Right cardiac atrium (tissue), 5 donors: ENCODE data around the gene SCGB1A1. TPM values are rescaled to one million over a fixed set of nuclear protein-coding genes. Genes with fewer than 3 reads are reported as not detected.
"Not testable (repeated sequence)": the region's sequence is repeated elsewhere in the genome, so short reads cannot be mapped to it uniquely, and the experiment has no call there.

Experiments used
- ATAC-seq, 2 donors: fragments of 200-7000 bp; cut with Tn5 transposase; one replicate each; pipeline versions ENCODE4 v1.8.0 to v1.9.1; 2020; ENCODE audit warnings: moderate library complexity in 2 of 2, mild to moderate bottlenecking in 1 of 2
- DNase-seq, 3 donors: peaks; one replicate each; pipeline ENCODE4 v3.0.0-alpha.2; 2020
- H3K27ac ChIP-seq: one replicate; pipeline ENCODE4 v1.5.1; 2013; ENCODE audit warnings: mild to moderate bottlenecking, low read length, control low read depth, moderate library complexity
- H3K27me3 ChIP-seq: one replicate; pipeline ENCODE4 v1.6.1; 2013; ENCODE audit not compliant: control insufficient read depth, insufficient read depth
- H3K4me1 ChIP-seq: one replicate; pipeline ENCODE4 v1.6.1; 2013; ENCODE audit warnings: low read length; ENCODE audit not compliant: control insufficient read depth, insufficient read depth
- H3K4me3 ChIP-seq: one replicate; pipeline ENCODE4 v1.5.1; 2013; ENCODE audit warnings: low read length, control low read depth
- H3K9me3 ChIP-seq: one replicate; pipeline ENCODE4 v1.6.1; 2013; ENCODE audit warnings: low read length; ENCODE audit not compliant: control insufficient read depth
- WGBS: extraction: QIAGEN DNeasy Blood & Tissue Kit; methylation state at CpG from one replicate; pipeline ENCODE4 v1.1.7; 2013; 5-methylcytosine and 5-hydroxymethylcytosine counted together
- intact Hi-C, 4 donors: fragments of 100-400 bp; cut with DNase I; formaldehyde crosslinking; loops; one replicate each; pipeline versions ENCODE4 v1.11.0 to v1.14.0; 2022 to 2023
- polyA plus RNA-seq: library from polyadenylated mRNA; stranded (reverse); fragments of 200-250 nt; gene quantifications from one replicate; pipeline ENCODE4 v1.2.3, GENCODE V29; 2013
- total RNA-seq, 4 donors: library from RNA; stranded (reverse); fragmentation: NEBNext Ultra II Directional; extraction: Animal tissue kit (Norgen Biotek cat#: 25700); gene quantifications; one replicate each; pipeline ENCODE4 v1.2.1, GENCODE V29; 2021
- donor health status: healthy with polysubstance abuse.
- donor health status: DM: no; HTN: yes; CAD: no.
- donor health status: DM: no; HTN: no; CAD: no.
- donor health status: DM: no; HTN: yes; CAD: no; lungs with severe emphysema.
- donor health status: DM: yes; HTN: yes; CAD: no.

The SCGB1A1 gene
- total and polyA plus RNA-seq, 5 donors = not detected

DNA sequence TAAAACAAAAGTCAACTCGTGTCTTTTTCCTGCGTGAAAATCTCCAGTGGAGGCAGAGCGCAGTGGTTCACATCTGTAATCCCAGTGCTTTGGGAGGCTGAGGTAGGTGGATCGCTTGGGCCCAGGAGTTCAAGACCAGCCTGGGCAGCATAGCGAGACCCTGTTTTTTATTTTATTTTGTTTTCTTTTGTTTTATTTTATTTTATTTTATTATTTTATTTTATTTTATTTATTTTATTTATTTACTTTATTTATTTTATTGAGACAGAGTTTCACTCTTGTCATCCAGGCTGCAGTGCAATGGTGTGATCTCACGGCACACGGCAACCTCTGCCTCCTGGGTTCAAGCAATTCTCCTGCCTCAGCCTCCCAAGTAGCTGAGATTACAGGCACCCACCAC, 31.1 kb downstream of the SCGB1A1 start:
- ATAC-seq, H3K27ac ChIP-seq, DNase-seq, H3K9me3 ChIP-seq, H3K4me3 ChIP-seq, intact Hi-C loops, H3K4me1 ChIP-seq, H3K27me3 ChIP-seq: not testable (repeated sequence)
- WGBS = 83% methylated on average over 7 of the region's 7 CpGs

DNA sequence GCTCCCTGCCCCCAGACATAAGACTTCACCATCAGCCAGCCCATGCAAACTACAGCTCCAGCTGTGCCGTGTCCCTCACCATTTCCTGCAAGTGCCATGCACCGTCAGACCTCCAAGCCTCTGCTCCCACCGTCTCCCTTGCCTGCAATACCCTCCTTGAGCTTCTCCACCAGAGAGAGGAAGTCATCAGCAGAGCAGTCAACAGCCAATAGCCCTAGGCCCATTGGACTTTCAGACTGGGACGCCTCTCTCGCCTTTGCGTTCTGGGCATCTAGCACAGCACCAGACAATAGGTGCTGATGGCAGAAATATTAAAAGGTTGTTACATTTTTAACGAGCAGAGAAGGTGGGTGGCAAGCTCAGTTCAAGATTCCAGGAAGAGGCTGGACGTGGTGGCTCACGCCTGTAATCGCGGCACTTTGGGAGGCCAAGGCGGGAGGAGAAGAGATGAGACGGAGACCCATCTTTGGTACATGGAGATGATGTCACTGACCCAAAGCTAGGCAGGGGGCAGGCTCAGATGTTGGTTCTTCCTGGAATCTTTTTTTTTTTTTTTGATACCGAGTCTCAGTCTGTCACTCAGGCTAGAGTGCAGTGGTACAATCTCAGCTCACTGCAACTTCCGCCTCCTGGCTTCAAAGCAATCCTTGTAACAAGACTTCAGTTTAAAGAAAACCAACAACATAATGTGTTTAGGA, 31.9 kb downstream of the SCGB1A1 start:
- peak in 1 of 2 donors; percentile 34 for ATAC-seq
- intact Hi-C loops = no loop called here
- Histone ChIP-seq H3K4me3 (no peak overlapping the region), H3K9me3 (no peaks in the 10 kb centered on the region), H3K4me1 (no peaks in the 10 kb centered on the region), H3K27me3 (no peaks in the 10 kb centered on the region), H3K27ac (no peak overlapping the region)
- DNase-seq = no peak
- 90% methylated on average over 15 of the region's 15 CpGs for WGBS

DNA sequence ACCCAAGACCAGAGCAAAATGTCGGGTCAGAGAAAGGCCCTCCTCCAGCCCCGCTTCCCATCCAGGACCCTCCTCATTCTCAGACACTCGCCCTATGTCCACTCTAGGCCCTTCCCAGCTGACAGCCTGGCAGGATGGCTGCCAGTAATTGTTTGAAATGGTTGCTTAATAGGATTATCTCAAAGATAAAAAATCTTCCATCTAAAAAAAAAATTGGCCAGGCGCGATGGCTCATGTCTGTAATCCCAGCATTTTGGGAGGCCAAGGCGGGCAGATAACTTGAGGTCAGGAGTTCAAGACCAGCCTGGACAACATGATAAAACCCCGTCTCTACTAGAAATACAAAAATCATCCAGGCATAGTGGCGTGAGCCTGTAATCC, 32.4 kb downstream of the SCGB1A1 start:
- no peaks in the 10 kb centered on the region for H3K27me3 ChIP-seq
- 74% methylated on average over 8 of the region's 8 CpGs for WGBS
- intact Hi-C loops = no loop called here
- ATAC-seq = peak in 1 of 2 donors; percentile 42
- no peak for DNase-seq
- no peaks in the 10 kb centered on the region for H3K4me1 ChIP-seq
- no peak overlapping the region for H3K27ac ChIP-seq
- H3K4me3 ChIP-seq = no peak overlapping the region
- no peaks in the 10 kb centered on the region for H3K9me3 ChIP-seq

DNA sequence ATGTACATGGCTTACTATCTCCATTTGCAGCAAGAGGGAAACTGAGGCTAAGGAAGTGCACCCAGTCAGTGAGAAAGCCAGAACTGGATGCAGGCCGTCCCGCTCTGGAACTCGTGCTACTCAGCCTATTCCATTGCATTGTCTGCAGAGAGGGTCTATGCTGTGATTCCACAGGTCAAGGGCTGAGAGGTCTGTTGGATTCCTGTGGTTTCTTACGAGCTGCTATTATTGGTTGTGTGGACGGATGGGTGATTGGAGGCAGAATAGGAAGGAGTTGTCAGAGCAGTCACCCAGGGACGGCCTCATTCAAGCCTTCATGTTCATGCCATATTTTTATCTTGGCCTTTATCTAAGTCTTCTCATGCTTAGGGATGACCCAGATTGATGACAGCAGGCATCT, 33.4 kb downstream of the SCGB1A1 start:
- ATAC-seq = no peak
- Histone ChIP-seq H3K27ac (no peak overlapping the region), H3K9me3 (no peaks in the 10 kb centered on the region), H3K27me3 (no peaks in the 10 kb centered on the region), H3K4me1 (no peaks in the 10 kb centered on the region), H3K4me3 (no peak overlapping the region)
- WGBS = 93% methylated on average over 6 of the region's 6 CpGs
- intact Hi-C loops = no loop called here
- DNase-seq = no peak

DNA sequence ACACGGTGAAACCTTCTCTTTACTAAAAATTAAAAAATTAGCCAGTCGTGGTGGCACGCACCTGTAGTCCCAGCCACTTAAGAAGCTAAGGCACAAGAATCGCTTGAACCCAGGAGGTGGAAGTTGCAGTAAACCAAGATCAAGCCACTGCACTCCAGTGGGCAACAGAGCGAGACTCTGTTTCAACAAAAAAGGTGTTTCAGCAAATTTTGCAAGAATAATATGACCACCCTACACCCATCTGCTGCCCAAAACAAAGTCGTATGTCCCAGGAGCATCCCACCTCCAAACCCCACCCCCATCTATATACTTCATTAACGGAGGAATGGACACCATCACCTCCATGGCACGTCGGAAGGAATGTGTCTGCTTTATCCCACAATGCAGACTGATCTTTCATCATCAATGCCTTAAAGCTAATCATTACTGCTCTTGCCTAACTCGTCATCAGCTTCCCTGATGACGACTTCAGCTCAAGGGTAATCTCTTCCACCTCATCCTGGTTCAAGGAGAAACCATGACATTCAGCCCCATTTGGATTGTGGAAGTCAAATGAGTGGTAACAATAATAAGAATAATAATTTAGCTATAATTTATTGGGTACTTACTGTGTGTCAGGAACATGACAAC, 34.1 kb downstream of the SCGB1A1 start:
- no peak for ATAC-seq

DNA sequence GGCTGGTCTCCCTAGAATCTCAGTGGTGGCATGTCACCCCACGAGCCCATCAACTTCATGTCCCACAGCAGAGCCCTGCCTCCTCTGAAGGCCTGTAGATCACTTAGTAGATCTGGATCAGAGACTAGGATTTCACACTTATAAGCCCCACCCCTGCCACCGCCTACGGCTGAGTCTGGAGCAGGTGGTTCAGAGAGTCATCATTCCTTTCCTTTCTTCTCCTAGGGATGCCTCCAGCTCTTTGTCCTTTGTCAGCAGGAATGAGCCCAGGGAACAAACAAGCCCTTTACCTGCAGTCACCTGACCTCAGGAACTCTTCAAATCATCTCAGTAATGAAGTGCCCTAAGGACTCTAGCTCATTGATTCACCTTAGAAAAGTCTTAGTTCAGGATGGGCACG, 37.8 kb downstream of the SCGB1A1 start:
- Histone ChIP-seq H3K27me3 (no peaks in the 10 kb centered on the region), H3K4me3 (no peak overlapping the region), H3K9me3 (no peaks in the 10 kb centered on the region), H3K4me1 (no peaks in the 10 kb centered on the region), H3K27ac (no peak overlapping the region)
- intact Hi-C loops = no loop called here
- no peak for ATAC-seq
- DNase-seq = no peak
- 89% methylated on average over 4 of the region's 4 CpGs for WGBS

More for the DNA sequence above, 34.1 kb downstream of the SCGB1A1 start:
- no peaks in the 10 kb centered on the region for H3K27me3 ChIP-seq
- no peak overlapping the region for H3K4me3 ChIP-seq
- H3K9me3 ChIP-seq = no peaks in the 10 kb centered on the region
- H3K27ac ChIP-seq = no peak overlapping the region
- WGBS = 89% methylated on average over 11 of the region's 11 CpGs
- no peaks in the 10 kb centered on the region for H3K4me1 ChIP-seq
- intact Hi-C loops = no loop called here
- DNase-seq = no peak

DNA sequence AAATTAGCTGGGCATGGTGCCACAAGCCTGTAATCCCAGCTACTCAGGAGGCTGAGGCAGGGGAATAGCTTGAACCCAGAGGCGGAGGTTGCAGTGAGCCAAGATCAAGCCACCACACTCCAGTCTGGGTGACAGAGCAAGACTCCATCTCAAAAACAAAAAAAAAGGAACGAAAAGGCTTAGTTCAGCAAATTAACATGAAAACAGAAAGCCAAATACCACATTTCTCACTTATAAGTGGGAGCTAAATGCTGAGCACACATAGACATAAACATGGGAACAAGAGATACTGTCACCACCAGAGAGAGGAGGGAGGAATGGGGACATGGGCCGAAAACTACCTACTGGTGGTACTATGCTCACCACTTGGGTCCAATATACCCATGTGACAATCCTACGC, 38.6 kb downstream of the SCGB1A1 start:
- WGBS = 75% methylated on average over 4 of the region's 4 CpGs
- no peaks in the 10 kb centered on the region for H3K27me3 ChIP-seq
- ATAC-seq (no peak), DNase-seq (no peak)
- H3K4me1 ChIP-seq = no peaks in the 10 kb centered on the region
- no peak overlapping the region for H3K27ac ChIP-seq
- intact Hi-C loops = no loop called here
- H3K4me3 ChIP-seq = no peak overlapping the region
- no peaks in the 10 kb centered on the region for H3K9me3 ChIP-seq

DNA sequence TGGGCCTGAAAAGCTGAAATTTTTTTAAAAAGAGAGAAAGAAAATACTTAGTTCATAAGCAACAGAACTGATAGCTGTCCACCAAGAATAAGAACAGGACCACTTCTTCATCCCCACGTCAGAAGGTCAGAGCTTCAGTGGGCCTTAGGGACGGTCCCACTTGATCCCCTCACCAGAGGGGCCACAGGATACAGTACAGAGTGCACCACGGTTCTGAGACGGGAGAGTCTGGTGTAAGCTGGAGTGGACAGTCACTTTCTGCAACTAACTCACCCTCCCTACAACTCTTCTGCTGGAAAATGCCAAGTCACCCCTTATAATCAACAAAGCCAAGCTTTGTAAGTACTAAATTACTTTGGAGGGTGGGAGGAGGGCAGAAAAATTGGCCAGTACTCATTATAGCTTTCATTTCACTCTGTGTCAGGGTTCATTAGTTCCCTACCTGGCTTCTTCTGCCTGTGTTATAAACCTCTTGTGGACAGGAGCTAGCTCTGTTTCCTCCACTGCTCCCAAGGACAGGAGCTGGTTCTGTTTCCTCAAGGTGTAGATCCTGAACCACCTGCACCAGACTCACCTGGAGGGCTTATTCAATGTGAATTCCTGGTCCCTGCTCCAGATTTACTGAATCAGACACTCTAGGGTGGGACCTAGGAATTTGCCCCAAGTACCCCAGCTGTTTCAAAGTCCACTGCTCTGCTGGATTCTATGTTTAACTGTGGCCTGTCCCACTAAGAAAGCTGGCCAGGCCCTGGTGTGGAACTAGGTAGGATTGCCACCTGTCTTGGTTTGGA, 39.6 kb downstream of the SCGB1A1 start:
- intact Hi-C loops = no loop called here
- ATAC-seq (peak in 1 of 2 donors; percentile 30), DNase-seq (no peak)
- H3K9me3 ChIP-seq = no peaks in the 10 kb centered on the region
- no peak overlapping the region for H3K4me3 ChIP-seq
- no peak overlapping the region for H3K27ac ChIP-seq
- no peaks in the 10 kb centered on the region for H3K27me3 ChIP-seq
- WGBS = 43% methylated on average over 4 of the region's 4 CpGs
- no peaks in the 10 kb centered on the region for H3K4me1 ChIP-seq

DNA sequence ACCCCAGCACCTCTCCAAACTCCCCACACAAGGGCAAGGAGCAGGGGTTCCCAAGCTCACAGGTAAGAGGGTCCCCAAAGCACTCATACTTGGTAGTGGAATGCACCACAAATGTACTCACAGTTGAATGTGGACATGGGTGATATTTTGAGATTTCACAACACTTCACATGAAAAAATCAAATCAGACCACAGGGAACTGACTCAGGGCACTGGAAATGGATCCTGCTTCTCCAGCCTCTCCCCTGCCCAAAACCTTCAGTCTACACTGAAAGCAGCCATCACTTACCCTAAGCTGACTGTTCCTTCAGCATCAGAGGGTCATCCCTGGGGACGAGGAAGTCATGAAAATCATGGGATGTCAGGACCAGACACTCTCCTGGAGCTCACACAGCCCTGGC, 40.2 kb downstream of the SCGB1A1 start:
- no peak overlapping the region for H3K27ac ChIP-seq
- H3K27me3 ChIP-seq = no peaks in the 10 kb centered on the region
- ATAC-seq = peak in 1 of 2 donors; percentile 10
- no peak for DNase-seq
- 84% methylated on average over 1 of the region's 1 CpG for WGBS
- H3K4me1 ChIP-seq = no peaks in the 10 kb centered on the region
- H3K4me3 ChIP-seq = no peak overlapping the region
- H3K9me3 ChIP-seq = no peaks in the 10 kb centered on the region
- intact Hi-C loops = no loop called here

DNA sequence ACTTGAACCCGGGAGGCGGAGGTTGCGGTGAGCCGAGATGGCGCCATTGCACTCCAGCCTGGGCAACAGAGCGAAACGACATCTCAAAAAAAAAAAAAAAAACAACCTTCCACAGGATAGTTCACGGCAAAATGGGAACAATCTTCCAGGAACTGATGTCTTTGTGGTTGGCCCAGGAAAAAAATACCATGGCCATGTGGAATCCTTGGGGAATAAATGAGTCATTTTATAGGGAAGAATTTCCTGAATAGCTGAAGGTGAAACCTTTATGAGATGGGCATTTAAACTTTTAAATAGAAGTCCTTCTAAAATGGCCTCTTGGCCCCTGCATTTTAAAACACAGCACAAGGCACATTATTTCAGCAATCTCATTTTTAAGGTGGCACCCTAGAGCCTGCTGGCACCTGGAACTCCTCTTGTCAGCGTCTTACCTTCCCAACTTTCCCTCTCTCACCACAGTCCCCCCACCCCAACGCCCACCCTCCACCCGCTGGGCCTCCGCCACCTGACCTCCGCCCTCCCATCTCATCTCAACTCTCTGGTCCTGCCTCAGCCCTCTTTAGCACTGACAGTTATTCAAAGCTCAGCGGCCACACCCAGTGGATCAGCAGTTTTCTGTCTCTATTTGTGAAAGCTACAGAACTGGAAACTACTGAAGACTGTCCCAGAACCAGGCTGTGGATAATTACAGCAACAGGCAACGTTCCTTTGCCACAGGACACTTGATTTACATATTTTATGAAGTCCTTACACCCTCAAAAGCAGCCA, 43.1 kb downstream of the SCGB1A1 start:
- Histone ChIP-seq H3K4me3 (no peak overlapping the region), H3K4me1 (no peaks in the 10 kb centered on the region), H3K9me3 (no peaks in the 10 kb centered on the region), H3K27ac (no peak overlapping the region), H3K27me3 (no peaks in the 10 kb centered on the region)
- ATAC-seq (peak in 1 of 2 donors; percentile 24), DNase-seq (no peak)
- intact Hi-C loops = no loop called here
- 81% methylated on average over 15 of the region's 15 CpGs for WGBS

DNA sequence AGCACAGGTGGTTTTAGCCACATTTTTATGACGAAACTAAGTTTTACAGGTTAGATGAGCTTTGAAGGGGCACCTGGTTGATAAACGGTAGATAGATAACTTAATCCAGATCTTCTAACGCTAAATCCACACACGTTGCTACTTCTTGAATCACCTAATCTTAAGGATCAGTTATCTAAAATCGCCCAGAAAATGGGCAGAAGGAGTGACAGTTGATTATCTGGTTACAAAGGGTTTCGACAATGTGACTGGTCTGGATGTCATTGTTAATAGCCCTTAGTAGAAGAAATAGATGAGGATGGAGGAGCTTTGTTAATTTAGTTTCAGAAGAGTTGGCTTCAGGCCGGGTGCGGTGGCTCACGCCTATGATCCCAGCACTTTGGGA, 43.7 kb downstream of the SCGB1A1 start:
- H3K4me1 ChIP-seq = no peaks in the 10 kb centered on the region
- intact Hi-C loops = no loop called here
- no peak overlapping the region for H3K27ac ChIP-seq
- H3K27me3 ChIP-seq = no peaks in the 10 kb centered on the region
- ATAC-seq (no peak), DNase-seq (no peak)
- WGBS = 89% methylated on average over 9 of the region's 9 CpGs
- H3K4me3 ChIP-seq = no peak overlapping the region
- no peaks in the 10 kb centered on the region for H3K9me3 ChIP-seq
